Activated CD8-positive, alpha-beta memory T cell treated with anti-CD3 and anti-CD28 coated beads, Interleukin-2, amount 50 U/mL, for 4 hours (primary cell): Measurements from ENCODE around the gene FAHD1.

Source experiments
- DNase-seq: peaks from one replicate; pipeline ENCODE4 v3.0.0-alpha.2; 2020

Gene FAHD1

GRCh38 chr16:1826691-1827573 lies at the start of gene FAHD1, which contains the start of gene HAGH:
TSS of gene FAHD1 (plus strand) at chr16:1827206. CDS start at chr16:1827239, 33 bp downstream.
TSS of gene HAGH (minus strand) at chr16:1826825. CDS start at chr16:1826787, 38 bp downstream.
- peak; percentile 86 for DNase-seq

GRCh38 chr16:1777375-1778199 lies 49.4 kb upstream of the FAHD1 start:
- no peak for DNase-seq

GRCh38 chr16:1778200-1779179 lies 48.5 kb upstream of the FAHD1 start:
- no peak for DNase-seq

DNA sequence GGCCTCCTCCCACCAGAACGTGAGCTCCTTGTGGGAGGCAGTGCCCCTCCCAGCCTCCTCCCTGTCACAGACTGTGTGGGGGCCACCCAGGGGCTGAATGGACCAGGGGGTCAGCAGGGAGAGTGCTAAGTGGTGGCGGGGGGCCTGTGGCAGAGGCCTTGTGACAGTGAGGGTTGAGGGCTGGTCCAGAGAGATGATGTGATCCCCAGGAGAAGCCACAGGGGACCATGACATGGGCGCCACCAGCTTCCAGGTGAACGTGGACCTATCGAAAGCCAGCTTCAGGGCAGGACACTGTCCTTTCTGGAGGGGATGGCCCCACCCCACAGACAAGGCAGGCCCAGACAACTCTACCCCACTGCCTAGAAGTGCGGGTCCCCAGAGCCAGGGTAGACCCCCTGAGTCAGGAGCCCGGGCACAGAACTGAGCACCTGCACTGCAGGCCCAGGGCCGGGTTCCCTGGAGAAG lies 47.7 kb upstream of the FAHD1 start:
- no peak for DNase-seq

- no peak for DNase-seq
Observed at GRCh38 chr16:1779741-1780676, 47.0 kb upstream of the FAHD1 start.

DNA sequence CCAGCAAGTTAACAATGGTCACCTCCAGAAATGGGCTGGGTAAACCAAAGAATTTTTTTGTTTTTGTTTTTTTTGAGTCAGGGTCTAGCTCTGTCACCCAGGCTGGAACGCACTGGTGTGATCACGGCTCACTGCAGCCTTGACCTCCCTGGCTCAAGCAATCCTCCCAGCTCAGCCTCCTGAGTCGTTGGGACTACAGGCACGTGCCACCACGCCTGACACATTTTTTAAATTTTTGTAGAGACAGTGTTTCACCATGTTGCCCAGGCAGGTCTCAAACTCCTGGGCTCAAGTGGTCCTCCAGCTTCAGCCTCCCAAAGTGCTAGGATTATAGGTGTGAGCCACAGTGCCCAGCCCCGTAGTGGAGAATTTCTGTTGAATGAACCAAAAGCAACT lies 46.3 kb upstream of the FAHD1 start:
- no peak for DNase-seq

DNA sequence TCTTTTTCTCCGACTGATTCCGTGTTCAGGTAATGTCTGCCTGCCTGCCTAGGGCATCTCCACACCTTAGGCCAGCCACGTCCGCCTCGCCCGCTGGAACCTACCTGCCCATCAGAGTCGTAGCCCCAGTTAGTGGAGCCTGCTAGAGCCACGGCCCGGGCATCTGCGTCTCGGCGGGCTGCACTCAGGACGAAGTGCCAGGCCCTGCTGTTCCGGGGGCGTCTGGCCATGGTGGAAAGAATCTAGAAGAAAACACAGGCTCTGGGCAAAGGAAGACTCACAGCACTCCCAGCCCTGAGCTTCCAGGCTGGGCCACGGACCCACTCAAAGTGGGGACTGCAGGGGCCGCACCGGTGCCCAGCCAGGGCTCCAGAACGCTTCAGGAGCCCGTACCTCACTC lies 45.8 kb upstream of the FAHD1 start:
- no peak for DNase-seq

- no peak for DNase-seq
Observed at GRCh38 chr16:1781758-1782407, 45.1 kb upstream of the FAHD1 start.

GRCh38 chr16:1782408-1783264 lies 44.4 kb upstream of the FAHD1 start, which contains the start of the genes NUBP2 and SPSB3:
TSS of gene NUBP2 (plus strand) at chr16:1782960. CDS start at chr16:1783021, 61 bp downstream.
TSS of gene SPSB3 (minus strand) at chr16:1782571. CDS start at chr16:1781483, 1,088 bp downstream.
- peak; percentile 95 for DNase-seq

DNA sequence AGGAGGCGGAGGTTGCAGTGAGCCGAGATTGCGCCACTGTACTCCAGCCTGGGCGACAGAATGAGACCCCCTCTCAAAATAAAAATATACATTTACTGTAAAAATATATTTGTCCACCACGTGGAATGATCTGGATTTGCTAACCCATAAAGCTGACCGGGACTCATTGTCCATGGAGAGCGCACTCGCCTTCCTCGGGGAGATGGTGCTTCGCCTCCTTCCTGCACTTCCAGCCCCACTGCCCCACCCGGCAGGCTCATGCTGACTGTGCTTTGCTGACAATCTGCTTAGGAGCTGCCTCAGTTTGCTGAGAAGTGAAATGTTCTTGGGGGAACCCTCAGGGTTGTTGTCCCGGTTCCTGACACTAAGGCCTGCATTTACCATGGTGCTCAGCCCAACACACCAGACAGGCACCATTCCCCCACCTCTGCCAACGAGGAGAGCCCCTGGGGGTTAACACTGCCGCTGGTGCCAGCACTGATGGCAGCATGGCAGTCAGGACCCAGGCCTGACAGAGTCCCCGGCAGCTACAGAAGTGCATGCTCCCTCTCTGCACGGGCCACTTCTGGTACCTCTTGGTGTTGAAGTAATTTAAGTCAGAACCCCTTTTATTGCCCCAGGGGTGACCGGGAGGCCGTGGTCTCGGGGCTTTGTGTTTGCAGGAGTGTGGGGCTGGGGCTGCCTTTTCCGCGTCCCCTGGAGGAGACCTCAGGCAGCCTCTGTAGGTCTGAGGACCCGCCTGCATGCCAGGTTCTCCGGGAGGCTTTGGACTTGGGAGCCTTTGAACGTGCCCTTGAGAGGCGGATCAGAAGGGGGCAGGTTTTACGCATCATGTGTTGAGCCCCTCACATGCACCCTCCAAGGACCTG lies 41.8 kb upstream of the FAHD1 start:
- no peak for DNase-seq

DNA sequence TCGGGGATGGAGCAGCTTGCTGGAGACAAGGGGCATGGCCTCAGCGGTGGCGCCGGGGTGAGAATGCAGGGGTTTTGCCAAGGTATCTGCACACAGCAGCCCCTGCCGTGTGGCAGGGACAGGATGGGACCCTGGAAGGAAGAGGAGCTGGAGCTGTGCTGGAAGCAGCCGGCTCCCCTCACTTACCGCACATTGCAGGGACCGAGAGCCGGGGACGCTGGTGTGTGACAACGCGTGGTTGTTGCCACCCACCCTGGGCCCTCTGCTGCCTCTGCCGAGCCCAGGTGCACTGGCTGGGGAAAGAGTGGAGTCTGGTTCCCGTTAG lies 41.2 kb upstream of the FAHD1 start:
- DNase-seq = peak; percentile 11

DNA sequence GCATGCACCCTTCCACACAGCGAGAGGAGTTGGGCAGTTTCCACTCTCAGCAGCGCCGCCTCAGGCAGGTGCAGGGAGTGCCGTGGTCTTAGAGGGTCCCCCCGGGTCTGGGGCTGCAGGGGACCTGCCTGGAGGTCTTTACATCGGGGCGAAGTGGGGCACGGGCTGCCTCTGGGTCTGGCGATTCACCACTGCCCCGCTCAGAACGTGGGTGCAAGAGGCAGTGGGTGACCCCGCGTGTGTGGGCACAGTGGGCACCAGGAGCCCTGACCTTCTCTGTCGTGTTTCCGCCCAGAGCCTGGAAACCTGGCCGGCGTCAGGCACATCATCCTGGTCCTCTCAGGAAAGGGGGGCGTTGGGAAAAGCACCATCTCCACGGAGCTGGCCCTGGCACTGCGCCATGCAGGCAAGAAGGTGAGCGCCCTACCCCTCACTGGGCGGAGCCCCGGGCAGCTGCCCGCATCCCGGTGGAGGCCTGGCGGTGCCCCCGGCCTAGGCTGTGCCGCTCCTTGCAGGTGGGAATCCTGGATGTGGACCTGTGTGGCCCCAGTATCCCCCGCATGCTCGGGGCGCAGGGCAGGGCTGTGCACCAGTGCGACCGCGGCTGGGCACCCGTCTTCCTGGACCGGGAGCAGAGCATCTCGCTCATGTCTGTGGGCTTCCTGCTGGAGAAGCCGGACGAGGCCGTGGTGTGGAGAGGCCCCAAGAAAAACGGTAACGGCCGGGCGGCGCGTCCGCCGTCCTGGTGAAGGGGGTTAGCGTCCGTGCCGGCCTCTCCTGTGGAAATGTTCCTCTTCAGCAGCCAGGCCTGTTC lies 40.6 kb upstream of the FAHD1 start:
- peak; percentile 12 for DNase-seq

DNA sequence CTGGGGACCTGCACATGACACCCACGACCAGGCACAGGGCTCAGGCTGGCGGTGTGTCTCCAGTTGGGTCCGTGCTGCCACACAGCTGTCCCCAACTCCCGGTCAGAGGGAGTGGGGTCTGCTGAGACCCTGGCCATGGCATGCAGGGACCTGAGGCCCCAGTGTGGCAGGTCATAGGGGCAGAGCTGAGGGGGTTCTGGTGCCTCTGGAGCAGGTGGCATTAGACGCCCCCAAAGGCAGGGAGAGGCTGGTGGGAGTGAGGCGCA lies 40.0 kb upstream of the FAHD1 start:
- no peak for DNase-seq

GRCh38 chr16:1787322-1788094 lies 39.5 kb upstream of the FAHD1 start:
- DNase-seq = no peak

DNA sequence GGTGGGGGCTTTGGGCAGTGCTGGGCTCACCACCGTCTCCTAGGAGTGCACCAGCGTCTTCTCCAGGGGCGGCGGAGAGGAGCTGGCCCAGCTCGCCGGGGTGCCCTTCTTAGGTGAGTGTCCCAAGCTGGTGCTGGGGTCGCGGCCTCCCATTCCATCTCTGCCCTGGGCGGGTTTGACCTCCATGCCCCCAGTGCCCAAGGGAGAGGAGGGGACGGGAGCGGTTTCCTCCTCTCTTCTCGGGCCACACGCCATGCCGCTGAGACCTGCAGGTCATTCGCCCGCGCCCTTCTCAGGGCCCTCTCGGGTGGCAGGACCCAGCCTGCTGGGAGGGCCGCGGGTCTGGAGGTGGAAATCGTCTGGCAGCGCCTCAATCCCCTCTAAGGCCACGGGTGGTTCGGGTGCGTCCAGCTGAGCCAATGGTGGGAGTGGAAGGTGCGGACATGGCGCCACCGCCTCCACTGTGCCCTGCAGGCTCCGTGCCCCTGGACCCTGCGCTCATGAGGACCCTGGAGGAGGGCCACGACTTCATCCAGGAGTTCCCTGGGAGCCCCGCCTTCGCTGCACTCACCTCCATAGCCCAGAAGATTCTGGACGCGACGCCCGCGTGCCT lies 38.8 kb upstream of the FAHD1 start:
- DNase-seq = peak; percentile 16

GRCh38 chr16:1788708-1789100 lies 38.3 kb upstream of the FAHD1 start:
- DNase-seq = no peak

GRCh38 chr16:1789643-1790045 lies 37.4 kb upstream of the FAHD1 start:
- DNase-seq = no peak
